SIG-M5 treated with dmso at 0.1 percent for 504 hours (cell line): ENCODE data around the gene KCNQ2.
A peak's percentile ranks its signal among the peaks of the same experiment; 100 is the strongest.

Experiments used
- DNase-seq: peaks from one replicate; lab custom pipeline; 2025; ENCODE audit not compliant: unreplicated experiment; lab: John Stamatoyannopoulos, UW

Gene KCNQ2

DNA sequence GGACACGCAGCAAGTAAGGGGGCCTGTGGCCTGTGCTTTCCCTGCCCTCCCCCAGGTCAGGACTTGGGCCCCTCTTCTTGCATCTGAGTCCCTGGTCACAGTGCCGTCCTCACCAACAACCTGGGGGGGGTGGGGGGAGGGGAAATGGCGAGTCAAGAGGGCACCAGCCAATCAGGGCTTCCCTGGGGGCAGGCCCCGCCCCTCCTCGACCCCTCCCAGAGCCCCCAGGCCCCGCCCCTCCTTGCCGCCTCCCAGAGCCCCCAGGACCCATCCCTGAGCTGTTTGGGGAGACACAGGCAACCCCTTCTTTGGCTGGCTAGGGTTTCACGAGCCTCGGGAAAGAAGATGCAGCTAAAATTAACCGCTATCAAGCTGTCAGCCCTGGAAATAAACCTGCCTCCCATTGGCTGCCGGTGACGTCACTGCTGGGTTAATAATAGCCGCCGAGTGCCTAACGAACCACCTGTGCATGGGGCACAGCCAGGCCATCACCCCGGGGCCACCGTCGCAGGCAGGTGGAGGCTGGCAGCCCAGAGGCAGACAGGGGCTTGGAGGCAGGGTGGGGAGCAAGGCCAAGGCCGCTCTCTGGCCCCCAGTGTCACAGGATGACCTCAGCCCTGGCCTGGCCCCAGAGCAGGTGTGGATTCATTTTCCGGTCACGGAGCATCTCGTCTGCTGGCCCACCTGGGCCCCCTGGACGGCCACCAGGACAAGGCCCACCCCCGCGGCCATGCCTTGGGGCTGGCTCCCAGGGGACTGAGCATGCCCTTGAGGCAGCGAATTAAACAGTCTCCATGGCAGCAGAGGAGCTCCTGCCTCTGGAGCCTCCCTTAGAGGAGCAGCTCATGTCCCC lies 29.6 kb upstream of the KCNQ2 start:
- no peak for DNase-seq

DNA sequence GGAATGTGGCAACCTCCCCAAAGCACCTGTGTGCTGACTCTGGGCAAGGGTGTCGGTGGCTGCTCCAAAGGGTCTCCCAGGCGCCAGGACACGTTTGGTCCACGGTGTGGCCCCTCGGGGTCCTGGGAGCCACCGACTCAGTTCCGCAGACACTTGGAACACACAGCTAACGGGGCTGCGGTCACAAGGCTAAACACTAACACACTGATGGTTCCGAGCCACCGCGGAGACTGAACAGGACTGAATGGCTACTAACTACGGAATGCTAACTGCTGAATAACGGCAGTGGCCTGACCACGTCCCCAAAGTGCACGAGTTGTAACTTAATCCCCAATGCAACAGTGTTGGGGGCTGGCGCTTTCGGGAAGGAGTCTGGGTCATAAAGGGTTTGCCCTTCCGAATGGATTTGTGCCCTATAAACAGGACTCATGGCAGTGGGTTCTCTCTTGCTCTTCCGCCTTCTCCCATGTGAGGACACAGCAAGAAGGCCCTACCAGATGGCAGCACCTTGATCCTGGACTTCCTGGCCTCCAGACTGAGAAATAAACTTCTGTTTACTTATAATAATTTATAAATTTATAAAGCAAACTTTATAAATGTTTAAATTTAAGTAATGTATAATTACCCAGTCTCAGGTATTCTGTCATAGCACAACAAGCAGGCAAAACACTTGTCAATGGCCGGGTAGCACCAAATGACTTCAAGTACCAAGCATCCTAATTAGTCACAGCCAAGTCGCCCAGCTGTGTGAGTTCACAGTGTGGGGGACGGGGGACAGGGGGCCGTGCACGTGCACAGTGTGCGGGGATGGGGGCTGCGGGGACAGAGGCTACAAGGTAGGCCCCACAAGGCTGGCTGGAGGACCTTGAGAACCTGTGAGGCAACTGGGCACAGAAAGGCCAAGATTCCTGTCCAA lies 28.7 kb upstream of the KCNQ2 start:
- no peak for DNase-seq

DNA sequence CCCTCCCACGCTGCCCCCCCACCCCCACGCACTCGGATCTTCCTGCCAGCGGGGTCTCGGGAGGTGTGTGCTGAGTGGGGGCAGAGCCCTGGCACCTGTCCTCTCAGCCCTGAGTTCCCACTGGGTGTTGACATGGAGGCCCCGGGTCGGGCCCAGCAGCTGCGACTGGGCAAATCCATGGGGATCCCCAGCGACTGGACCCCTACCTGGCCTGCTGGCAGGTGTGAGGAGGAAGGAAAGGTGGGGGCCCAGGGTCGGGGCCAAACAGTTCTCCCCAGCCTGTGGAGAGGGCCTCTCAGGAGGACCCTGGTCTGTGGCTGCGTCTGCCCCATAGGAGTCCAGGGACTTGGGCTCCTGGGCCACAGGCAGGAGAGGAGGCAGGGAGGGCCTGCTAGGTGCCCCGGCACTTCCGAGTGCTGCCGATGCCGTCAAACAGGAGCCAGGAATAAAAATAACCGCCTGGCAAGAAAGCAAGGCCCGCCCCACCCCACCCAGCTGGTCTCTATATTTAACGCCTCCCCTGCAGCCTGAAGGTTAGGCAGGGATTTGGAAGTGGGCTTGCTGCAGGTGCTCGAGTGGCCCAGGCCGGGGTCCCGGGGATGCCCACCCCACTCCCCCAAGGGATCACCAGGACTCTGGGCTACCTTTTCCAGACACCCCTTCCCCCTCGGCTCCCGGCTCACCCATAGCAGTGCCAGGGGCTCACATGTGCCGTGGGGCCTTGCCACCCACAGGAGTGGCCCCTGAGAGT lies 27.9 kb upstream of the KCNQ2 start:
- no peak for DNase-seq

DNA sequence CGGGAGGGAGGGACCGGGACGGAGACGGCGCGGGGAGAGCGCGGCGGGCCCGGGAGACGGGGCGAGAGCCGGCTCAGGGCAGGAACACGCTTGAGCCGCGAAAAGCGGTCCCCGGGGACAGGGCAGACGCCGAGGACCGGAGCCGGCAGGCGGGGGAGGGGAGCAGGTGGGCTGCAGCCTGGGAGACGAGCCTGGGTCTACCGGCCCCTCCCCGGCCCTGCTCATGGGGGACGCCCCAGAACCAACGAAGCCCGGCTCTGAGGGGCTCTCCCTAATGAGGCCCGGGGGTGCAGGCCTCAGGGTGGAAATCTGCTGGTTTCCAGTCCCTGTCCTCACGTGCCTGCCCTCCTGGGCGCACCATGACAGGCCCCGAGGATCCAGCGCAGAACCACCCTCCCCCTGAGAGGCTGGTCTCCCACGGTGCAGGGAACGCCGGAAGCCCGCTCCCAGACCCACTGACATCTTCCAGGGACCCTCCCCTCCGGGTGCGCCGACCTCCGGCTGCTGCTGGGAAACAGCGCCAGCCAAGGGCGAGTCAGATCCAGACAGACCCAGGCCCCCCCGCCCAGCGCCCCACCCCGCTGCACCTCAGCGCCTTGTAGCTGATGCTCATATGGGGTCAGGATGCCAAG lies 27.0 kb upstream of the KCNQ2 start:
- no peak for DNase-seq

DNA sequence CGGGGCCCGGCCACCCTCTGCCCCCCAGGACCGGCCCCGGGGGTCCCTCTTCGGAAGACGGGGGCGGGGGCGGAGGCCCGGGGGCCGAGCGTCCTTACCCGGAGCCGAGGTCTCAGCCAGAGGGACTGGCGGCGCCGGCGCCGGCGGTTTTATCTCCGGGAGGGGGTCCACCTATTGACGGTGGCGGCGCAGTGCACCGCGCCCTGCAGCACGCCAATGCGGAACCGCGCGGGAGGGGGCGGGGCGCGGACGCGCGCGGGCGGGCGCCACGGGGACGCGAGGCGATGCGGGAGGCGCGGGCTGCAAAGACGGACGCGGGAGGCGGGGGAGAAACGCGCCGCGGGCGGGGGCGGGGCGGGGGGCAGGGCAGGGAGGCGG lies 26.5 kb upstream of the KCNQ2 start, which contains the start of gene EEF1A2:
TSS of gene EEF1A2 (minus strand) at position 124 of the 378 bp plus-strand sequence. CDS start 1,320 bp downstream, outside the sequence.
- DNase-seq: no peak

GRCh38 chr20:63497946-63498935 lies 25.8 kb upstream of the KCNQ2 start:
- DNase-seq: no peak

DNA sequence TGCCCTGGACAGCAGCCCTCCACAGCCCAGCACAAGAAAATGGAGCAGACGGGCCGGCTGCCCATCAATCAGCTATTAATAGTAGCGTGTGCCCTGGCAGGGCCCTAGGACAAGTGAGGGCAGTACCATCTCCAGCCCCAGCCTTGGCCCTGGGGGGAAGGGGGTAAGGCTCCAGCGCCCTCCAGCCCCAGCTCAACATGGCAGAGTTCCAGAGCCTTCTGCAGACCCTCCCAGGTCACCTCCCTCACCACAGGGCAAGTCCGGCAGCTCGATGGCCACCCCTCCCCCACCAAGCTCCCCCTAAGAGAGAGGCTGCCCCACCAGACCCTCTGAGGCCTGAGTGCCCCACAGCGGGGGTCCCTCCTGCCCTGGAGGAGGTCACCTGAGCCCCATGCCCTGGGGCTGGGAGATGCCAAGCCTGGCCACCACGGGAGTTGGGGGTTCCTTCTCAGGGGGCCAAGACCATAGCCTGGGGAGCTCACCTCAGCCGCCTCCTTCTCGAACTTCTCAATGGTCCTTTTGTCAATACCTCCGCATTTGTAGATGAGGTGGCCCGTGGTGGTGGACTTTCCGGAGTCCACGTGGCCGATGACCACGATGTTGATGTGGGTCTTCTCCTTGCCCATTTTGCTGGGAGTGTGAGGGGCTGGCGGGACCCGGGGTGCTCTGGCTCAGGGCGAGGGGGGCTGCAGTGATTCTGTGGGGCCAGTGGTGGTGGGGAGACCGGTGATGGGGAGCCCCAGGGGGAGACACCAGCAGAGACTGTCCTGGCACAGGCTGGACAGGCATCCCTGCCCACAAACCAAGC lies 24.9 kb upstream of the KCNQ2 start:
- DNase-seq: no peak

DNA sequence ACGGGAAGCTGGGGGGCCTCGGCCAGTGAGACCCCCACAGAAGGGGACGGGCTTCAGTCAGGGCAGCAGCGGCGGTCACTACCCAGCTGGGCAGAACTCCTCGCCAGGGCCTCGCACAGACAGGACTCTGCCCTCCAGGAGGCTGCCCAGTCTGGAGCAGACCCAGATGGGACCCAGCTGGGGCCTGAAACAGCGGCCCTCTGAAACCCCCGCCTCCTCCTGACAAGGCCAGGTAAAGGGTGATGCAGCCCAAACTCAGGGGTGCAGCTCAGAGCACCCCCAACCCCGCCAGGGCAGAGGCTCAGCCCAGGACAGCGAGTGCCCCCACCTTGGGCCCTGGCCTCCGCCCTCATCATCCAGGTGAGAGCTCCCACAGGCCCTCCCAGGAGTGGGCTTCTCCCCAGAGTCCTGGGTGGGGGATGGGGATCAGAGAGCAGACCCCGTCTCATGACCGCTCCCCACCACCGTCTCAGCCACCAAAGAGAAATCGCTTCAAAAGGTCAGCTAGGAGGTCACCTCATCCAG lies 24.2 kb upstream of the KCNQ2 start:
- no peak for DNase-seq

- DNase-seq: peak; percentile 36
Measured at GRCh38 chr20:63495741-63496595, 23.5 kb upstream of the KCNQ2 start.

DNA sequence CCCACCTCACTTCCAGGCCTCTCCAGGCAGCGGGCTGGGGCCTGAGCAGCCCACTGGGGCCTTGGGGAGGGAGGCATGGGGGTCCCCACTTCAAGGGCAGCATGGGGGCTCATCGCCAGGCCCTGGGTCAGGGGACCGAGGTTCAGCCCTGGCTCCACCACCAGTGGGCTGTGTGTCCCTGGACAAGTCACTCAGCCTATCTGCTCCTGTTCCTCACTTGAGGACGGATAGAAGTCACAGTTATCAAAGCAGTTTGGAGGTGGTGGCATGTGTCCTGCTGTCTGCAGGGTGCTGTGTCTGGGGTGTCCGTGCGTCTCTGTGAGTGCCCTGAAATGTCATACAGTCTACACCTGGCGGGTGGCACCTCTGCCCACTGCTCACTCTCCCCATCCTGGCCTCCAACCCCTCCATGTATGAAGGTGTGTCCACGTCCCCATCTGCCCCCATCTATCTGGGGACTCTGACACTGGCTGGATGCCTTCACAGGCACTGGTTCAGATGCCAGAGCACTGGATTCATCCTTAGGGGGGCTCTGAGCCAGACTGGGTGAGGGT lies 22.8 kb upstream of the KCNQ2 start:
- no peak for DNase-seq

GRCh38 chr20:63494420-63495166 lies 22.1 kb upstream of the KCNQ2 start:
- DNase-seq: no peak

- DNase-seq: no peak
Measured at GRCh38 chr20:63494084-63494419, 21.6 kb upstream of the KCNQ2 start.

GRCh38 chr20:63493563-63494020 lies 21.1 kb upstream of the KCNQ2 start:
- no peak for DNase-seq

GRCh38 chr20:63492982-63493381 lies 20.5 kb upstream of the KCNQ2 start:
- DNase-seq: no peak

DNA sequence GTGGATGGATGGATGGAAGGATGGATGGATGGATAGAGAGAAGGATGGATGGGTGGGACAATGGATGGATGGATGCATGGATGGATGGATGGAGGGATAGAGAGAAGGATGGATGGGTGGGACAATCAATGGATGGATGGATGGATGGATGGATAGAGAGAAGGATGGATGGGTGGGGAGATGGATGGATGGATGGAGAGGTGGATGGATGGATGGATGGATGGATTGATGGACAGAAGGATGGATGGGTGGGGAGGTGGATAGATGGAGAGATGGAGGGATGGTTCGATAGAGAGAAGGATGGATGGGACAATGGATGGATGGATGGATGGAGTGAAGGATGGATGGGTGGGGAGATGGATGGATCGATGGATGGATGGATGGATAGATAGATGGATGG lies 20.1 kb upstream of the KCNQ2 start:
- DNase-seq: no peak

DNA sequence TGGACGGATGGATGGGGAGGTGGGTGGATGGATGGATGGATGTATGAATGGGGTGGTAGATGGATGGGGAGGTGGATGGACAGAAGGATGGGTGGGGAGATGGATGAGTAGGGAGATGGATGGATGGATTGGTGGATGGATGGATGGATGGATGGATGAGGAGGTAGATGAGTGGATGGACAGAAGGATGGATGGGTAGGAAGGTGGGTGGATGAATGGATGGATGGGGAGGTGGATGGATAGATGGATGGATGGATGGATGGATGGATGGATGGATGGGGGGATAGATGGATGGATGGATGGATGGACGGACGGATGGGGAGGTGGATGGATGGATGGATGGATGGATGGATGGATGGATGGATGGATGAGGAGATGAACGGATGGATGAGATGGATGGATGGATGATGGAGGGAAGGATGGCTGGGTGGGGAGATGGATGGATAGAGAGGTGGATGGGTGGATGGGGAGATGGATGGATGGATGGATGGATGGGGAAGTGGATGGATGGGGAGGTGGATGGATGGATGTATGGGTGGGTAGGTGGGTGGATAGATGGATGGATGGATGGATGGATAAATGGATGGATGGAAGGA lies 19.3 kb upstream of the KCNQ2 start:
- DNase-seq: no peak
